H1 (cell line): Measurements from ENCODE around the gene NLK. TPM values are rescaled to one million over a fixed set of nuclear protein-coding genes. Genes with fewer than 3 reads are reported as not detected.

Experiments
- KDM5A ChIP-seq: fragments of 200-600 bp; IDR thresholded peaks from 2 replicates; pipeline ENCODE4 v1.7.1; 2012; ENCODE audit warnings: mild to moderate bottlenecking, low read length, inconsistent platforms, mixed read lengths
- polyA plus RNA-seq, 7 experiments: library from polyadenylated mRNA; depleted of rRNA in 3 of 7; stranded (reverse) in 5 of 7; unstranded in 2 of 7; fragments of >200 nt in 5 of 7; fragments of 200-250 nt in 2 of 7; gene quantifications; 1 replicate in 5 of 7; 2 replicates in 1 of 7; 4 replicates in 1 of 7; pipeline versions ENCODE4 v1.2.1 to v1.2.3, GENCODE V29; 2011 to 2013; ENCODE audit warnings: missing spikeins in 2 of 7, mixed read lengths in 2 of 7
- total RNA-seq: library from RNA; stranded (reverse); fragmentation: NEBNext Ultra II Directional; extraction: Animal tissue kit (Norgen Biotek cat#: 25700); gene quantifications from 2 replicates; pipeline ENCODE4 v1.2.1, GENCODE V29; 2021
- TF ChIP-seq, protein P1 (sequence below): fragments of 300-600 bp; sonication (generic); IDR thresholded peaks from 2 replicates; pipeline ENCODE4 v1.7.1; 2012; ENCODE audit warnings: low read length, moderate library complexity, mild to moderate bottlenecking, inconsistent platforms; ENCODE audit not compliant: insufficient replicate concordance
- TF ChIP-seq, protein P2 (sequence below): IDR thresholded peaks from 2 replicates; pipeline ENCODE4 v1.6.1; 2012; ENCODE audit warnings: inconsistent platforms

NLK gene
- total and polyA plus RNA-seq, 2 of the 8 experiments (the other 6 are each of a cell fraction or from before 2014, with no cell fraction given), result 30.8 to 49.9 TPM

DNA sequence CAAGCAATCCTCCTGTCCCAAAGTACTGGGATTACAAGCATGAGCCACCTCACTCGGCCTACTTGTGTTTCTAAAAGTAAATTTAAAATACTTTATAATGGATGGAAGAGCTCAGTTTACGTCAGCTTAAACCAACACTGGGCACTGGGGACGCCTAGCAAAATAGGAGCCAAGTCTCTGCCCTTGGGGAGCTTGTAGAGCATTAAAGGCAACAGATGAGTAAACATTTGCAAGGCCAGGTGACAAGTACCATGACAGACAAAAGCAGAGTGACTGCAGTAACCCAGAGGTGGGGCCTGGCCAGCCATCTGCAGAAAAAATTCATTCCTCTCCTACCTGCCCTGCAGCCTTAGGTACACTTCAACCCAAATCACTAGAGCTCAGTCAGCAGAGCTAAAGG, 12.1 kb upstream of the NLK start (continued):
- TF ChIP-seq, protein P1, sequence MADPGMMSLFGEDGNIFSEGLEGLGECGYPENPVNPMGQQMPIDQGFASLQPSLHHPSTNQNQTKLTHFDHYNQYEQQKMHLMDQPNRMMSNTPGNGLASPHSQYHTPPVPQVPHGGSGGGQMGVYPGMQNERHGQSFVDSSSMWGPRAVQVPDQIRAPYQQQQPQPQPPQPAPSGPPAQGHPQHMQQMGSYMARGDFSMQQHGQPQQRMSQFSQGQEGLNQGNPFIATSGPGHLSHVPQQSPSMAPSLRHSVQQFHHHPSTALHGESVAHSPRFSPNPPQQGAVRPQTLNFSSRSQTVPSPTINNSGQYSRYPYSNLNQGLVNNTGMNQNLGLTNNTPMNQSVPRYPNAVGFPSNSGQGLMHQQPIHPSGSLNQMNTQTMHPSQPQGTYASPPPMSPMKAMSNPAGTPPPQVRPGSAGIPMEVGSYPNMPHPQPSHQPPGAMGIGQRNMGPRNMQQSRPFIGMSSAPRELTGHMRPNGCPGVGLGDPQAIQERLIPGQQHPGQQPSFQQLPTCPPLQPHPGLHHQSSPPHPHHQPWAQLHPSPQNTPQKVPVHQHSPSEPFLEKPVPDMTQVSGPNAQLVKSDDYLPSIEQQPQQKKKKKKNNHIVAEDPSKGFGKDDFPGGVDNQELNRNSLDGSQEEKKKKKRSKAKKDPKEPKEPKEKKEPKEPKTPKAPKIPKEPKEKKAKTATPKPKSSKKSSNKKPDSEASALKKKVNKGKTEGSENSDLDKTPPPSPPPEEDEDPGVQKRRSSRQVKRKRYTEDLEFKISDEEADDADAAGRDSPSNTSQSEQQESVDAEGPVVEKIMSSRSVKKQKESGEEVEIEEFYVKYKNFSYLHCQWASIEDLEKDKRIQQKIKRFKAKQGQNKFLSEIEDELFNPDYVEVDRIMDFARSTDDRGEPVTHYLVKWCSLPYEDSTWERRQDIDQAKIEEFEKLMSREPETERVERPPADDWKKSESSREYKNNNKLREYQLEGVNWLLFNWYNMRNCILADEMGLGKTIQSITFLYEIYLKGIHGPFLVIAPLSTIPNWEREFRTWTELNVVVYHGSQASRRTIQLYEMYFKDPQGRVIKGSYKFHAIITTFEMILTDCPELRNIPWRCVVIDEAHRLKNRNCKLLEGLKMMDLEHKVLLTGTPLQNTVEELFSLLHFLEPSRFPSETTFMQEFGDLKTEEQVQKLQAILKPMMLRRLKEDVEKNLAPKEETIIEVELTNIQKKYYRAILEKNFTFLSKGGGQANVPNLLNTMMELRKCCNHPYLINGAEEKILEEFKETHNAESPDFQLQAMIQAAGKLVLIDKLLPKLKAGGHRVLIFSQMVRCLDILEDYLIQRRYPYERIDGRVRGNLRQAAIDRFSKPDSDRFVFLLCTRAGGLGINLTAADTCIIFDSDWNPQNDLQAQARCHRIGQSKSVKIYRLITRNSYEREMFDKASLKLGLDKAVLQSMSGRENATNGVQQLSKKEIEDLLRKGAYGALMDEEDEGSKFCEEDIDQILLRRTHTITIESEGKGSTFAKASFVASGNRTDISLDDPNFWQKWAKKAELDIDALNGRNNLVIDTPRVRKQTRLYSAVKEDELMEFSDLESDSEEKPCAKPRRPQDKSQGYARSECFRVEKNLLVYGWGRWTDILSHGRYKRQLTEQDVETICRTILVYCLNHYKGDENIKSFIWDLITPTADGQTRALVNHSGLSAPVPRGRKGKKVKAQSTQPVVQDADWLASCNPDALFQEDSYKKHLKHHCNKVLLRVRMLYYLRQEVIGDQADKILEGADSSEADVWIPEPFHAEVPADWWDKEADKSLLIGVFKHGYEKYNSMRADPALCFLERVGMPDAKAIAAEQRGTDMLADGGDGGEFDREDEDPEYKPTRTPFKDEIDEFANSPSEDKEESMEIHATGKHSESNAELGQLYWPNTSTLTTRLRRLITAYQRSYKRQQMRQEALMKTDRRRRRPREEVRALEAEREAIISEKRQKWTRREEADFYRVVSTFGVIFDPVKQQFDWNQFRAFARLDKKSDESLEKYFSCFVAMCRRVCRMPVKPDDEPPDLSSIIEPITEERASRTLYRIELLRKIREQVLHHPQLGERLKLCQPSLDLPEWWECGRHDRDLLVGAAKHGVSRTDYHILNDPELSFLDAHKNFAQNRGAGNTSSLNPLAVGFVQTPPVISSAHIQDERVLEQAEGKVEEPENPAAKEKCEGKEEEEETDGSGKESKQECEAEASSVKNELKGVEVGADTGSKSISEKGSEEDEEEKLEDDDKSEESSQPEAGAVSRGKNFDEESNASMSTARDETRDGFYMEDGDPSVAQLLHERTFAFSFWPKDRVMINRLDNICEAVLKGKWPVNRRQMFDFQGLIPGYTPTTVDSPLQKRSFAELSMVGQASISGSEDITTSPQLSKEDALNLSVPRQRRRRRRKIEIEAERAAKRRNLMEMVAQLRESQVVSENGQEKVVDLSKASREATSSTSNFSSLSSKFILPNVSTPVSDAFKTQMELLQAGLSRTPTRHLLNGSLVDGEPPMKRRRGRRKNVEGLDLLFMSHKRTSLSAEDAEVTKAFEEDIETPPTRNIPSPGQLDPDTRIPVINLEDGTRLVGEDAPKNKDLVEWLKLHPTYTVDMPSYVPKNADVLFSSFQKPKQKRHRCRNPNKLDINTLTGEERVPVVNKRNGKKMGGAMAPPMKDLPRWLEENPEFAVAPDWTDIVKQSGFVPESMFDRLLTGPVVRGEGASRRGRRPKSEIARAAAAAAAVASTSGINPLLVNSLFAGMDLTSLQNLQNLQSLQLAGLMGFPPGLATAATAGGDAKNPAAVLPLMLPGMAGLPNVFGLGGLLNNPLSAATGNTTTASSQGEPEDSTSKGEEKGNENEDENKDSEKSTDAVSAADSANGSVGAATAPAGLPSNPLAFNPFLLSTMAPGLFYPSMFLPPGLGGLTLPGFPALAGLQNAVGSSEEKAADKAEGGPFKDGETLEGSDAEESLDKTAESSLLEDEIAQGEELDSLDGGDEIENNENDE, result no peak
- no peak for TF ChIP-seq KDM5A
- TF ChIP-seq, protein P2, sequence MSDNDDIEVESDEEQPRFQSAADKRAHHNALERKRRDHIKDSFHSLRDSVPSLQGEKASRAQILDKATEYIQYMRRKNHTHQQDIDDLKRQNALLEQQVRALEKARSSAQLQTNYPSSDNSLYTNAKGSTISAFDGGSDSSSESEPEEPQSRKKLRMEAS, result no peak
